Measurements from ENCODE around the gene PRRT1B.
"Not testable (repeated sequence)": the region's sequence is repeated elsewhere in the genome, so short reads cannot be mapped to it uniquely, and the experiment has no call there.

Gene PRRT1B

GRCh38 chr9:131545786-131546335, 538 bp downstream of the PRRT1B start:
- no peaks in the 10 kb centered on the region for H3K79me2 ChIP-seq
- H3K27ac ChIP-seq, result no peak overlapping the region
- TF ChIP-seq CTCF (IDR thresholded peaks at IDR 0.05), result no peak
- H3K9me3 ChIP-seq (ENCODE audit: control insufficient read depth, low read length), result no peaks in the 10 kb centered on the region
- H3K27me3 ChIP-seq (ENCODE audit: control insufficient read depth, insufficient read depth, low read length), result no peaks in the 10 kb centered on the region
- H3K9ac ChIP-seq, result no peak overlapping the region
- H3K4me2 ChIP-seq (ENCODE audit: low read length), result no peak overlapping the region
- H3K4me1 ChIP-seq, result no peaks in the 10 kb centered on the region
- H2AFZ ChIP-seq, result no peak overlapping the region
- no peak overlapping the region for H3K4me3 ChIP-seq (ENCODE audit: low read depth, low read length)
- H3K36me3 ChIP-seq (ENCODE audit: control insufficient read depth, insufficient read depth, low read length), result no peaks in the 10 kb centered on the region

DNA sequence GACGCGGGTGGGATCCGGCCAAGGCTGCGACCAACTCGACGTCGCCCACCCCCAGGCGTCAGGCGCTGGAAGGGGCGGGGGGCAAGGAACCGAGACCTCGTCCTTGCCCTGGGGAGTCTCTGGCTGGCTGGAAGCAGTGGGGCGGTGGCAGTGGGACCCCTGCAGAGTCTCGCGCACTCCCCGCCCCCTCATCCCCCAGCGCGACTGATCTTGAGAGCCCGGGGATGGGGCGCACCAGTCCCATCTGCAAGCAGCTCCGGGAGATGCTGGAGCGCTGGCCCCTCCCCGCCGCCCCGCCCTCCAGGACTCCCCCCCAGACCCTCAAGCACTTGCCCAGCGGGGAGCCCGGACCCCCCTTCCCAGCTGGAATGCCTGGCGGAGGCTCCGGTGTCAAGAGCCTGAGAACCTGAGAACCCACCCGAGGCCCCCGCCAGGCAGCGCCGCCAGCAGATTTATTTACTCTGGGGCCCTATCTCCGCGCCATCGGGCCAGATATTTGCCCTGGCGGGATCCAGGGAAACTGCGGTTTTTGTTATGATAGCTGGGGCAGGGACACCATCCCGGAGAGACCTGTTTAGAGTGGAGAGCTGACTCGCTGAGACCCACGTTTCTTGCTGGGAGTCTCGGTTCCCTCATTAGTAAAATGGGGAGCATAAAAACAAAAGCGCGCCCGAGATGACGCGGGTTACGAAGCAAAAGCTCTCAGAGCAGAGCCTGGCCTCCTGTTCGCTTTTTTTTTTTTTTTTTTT, 1.2 kb downstream of the PRRT1B start:
- H3K4me2 ChIP-seq (ENCODE audit: low read length), result peak overlapping the region; percentile 70
- H3K9ac ChIP-seq, result no peak overlapping the region
- H2AFZ ChIP-seq, result peak overlapping the region; percentile 54
- H3K27me3 ChIP-seq (ENCODE audit: control insufficient read depth, insufficient read depth, low read length), result no peaks in the 10 kb centered on the region
- no peaks in the 10 kb centered on the region for H3K79me2 ChIP-seq
- H3K27ac ChIP-seq, result no peak overlapping the region
- H3K9me3 ChIP-seq (ENCODE audit: control insufficient read depth, low read length), result no peaks in the 10 kb centered on the region
- no peaks in the 10 kb centered on the region for H3K36me3 ChIP-seq (ENCODE audit: control insufficient read depth, insufficient read depth, low read length)
- TF ChIP-seq CTCF (IDR thresholded peaks at IDR 0.05), result no peak
- H3K4me3 ChIP-seq (ENCODE audit: low read depth, low read length), result peak overlapping the region; percentile 38
- H3K4me1 ChIP-seq, result no peaks in the 10 kb centered on the region

- H3K79me2 ChIP-seq; H3K4me3 ChIP-seq (ENCODE audit: low read depth, low read length); H3K27me3 ChIP-seq (ENCODE audit: control insufficient read depth, insufficient read depth, low read length); H2AFZ ChIP-seq; H3K9ac ChIP-seq; H3K36me3 ChIP-seq (ENCODE audit: control insufficient read depth, insufficient read depth, low read length); H3K4me1 ChIP-seq; H3K4me2 ChIP-seq (ENCODE audit: low read length); H3K27ac ChIP-seq; H3K9me3 ChIP-seq (ENCODE audit: control insufficient read depth, low read length): not testable (repeated sequence)
These were observed 3.9 kb downstream of the PRRT1B start for GRCh38 chr9:131549186-131549585.

GRCh38 chr9:131550465-131550864, 5.1 kb downstream of the PRRT1B start:
- not testable (repeated sequence) for H3K36me3 ChIP-seq (ENCODE audit: control insufficient read depth, insufficient read depth, low read length); H3K27ac ChIP-seq; H3K79me2 ChIP-seq; H3K4me1 ChIP-seq; H3K4me2 ChIP-seq (ENCODE audit: low read length); H3K4me3 ChIP-seq (ENCODE audit: low read depth, low read length); H3K9ac ChIP-seq; H3K9me3 ChIP-seq (ENCODE audit: control insufficient read depth, low read length); H3K27me3 ChIP-seq (ENCODE audit: control insufficient read depth, insufficient read depth, low read length); H2AFZ ChIP-seq

GRCh38 chr9:131552030-131552429, 6.7 kb downstream of the PRRT1B start:
- no peak for TF ChIP-seq CTCF (IDR thresholded peaks at IDR 0.05)
- no peaks in the 10 kb centered on the region for H3K9me3 ChIP-seq (ENCODE audit: control insufficient read depth, low read length)
- H3K9ac ChIP-seq, result no peak overlapping the region
- H3K79me2 ChIP-seq, result no peaks in the 10 kb centered on the region
- H3K27me3 ChIP-seq (ENCODE audit: control insufficient read depth, insufficient read depth, low read length), result no peaks in the 10 kb centered on the region
- H2AFZ ChIP-seq, result no peak overlapping the region
- no peak overlapping the region for H3K4me3 ChIP-seq (ENCODE audit: low read depth, low read length)
- no peaks in the 10 kb centered on the region for H3K36me3 ChIP-seq (ENCODE audit: control insufficient read depth, insufficient read depth, low read length)
- no peak overlapping the region for H3K27ac ChIP-seq
- no peaks in the 10 kb centered on the region for H3K4me1 ChIP-seq
- no peak overlapping the region for H3K4me2 ChIP-seq (ENCODE audit: low read length)

Data from parathyroid adenoma (tissue), 2 donors.